Stimulated activated CD8-positive, alpha-beta memory T cell treated with anti-CD3 and anti-CD28 coated beads, Interleukin-4, amount 100 ng/mL, for 1 hour (primary cell): ENCODE data around the gene SLC44A2.
"Not testable (repeated sequence)": the region's sequence is repeated elsewhere in the genome, so short reads cannot be mapped to it uniquely, and the experiment has no call there.

ENCODE experiments used
- DNase-seq, 2 donors: peaks; one replicate each; pipeline ENCODE4 v3.0.0-alpha.2; 2020; ENCODE audit warnings: low read depth in 2 of 2, low spot score in 1 of 2

Gene SLC44A2

GRCh38 chr19:10648360-10648759 lies 23.0 kb downstream of the SLC44A2 start:
- no peak for DNase-seq

- no peak for DNase-seq
Observed at GRCh38 chr19:10651851-10652250, 26.5 kb downstream of the SLC44A2 start.

- no peak for DNase-seq
Observed at GRCh38 chr19:10653482-10653731, 28.1 kb downstream of the SLC44A2 start.

- DNase-seq, result peak; percentile 99 to 100
Observed at GRCh38 chr19:10653732-10654609, 28.6 kb downstream of the SLC44A2 start, which contains the start of gene ILF3. ILF3 (plus strand) TSS chr19:10654346; CDS start chr19:10670606, 16,260 bp downstream.

GRCh38 chr19:10654610-10655456 lies 29.5 kb downstream of the SLC44A2 start:
- peak; percentile 15 to 33 for DNase-seq

- no peak for DNase-seq
Observed at GRCh38 chr19:10655457-10656312, 30.3 kb downstream of the SLC44A2 start.

GRCh38 chr19:10660346-10660745 lies 35.0 kb downstream of the SLC44A2 start:
- no peak for DNase-seq

- DNase-seq, result no peak
Observed at GRCh38 chr19:10661946-10662345, 36.6 kb downstream of the SLC44A2 start.

- DNase-seq, result no peak
Observed at GRCh38 chr19:10662384-10663251, 37.3 kb downstream of the SLC44A2 start.

GRCh38 chr19:10663252-10663563 lies 37.9 kb downstream of the SLC44A2 start:
- DNase-seq, result not testable (repeated sequence)

GRCh38 chr19:10667867-10668266 lies 42.5 kb downstream of the SLC44A2 start:
- no peak for DNase-seq

GRCh38 chr19:10669246-10669645 lies 43.9 kb downstream of the SLC44A2 start:
- no peak for DNase-seq

- no peak for DNase-seq
Observed at GRCh38 chr19:10670182-10670581, 44.8 kb downstream of the SLC44A2 start.

- no peak for DNase-seq
Observed at GRCh38 chr19:10670876-10671804, 45.8 kb downstream of the SLC44A2 start.

GRCh38 chr19:10671922-10672321 lies 46.6 kb downstream of the SLC44A2 start:
- DNase-seq, result not testable (repeated sequence)

- not testable (repeated sequence) for DNase-seq
Observed at GRCh38 chr19:10675214-10675613, 49.9 kb downstream of the SLC44A2 start.

GRCh38 chr19:10677751-10678150 lies 52.4 kb downstream of the SLC44A2 start:
- no peak for DNase-seq

GRCh38 chr19:10678813-10679212 lies 53.5 kb downstream of the SLC44A2 start:
- DNase-seq, result no peak

- DNase-seq, result no peak
Observed at GRCh38 chr19:10679743-10680142, 54.4 kb downstream of the SLC44A2 start.
